Body of pancreas (tissue), 4 donors: ENCODE data around the gene PEPD.

Experiments
- CTCF ChIP-seq, 7 experiments: fragments of 450-650 bp in 4 of 7; fragments of 200-600 bp in 3 of 7; sonication (generic) in 3 of 7; IDR thresholded peaks; one replicate each; pipeline ENCODE4 v1.5.1; 2016 to 2019; ENCODE audit warnings: antibody characterized with exemption in 7 of 7
- POLR2A ChIP-seq, 3 donors: fragments of 450-650 bp; IDR thresholded peaks; one replicate each; pipeline ENCODE4 v1.6.1; 2016; ENCODE audit warnings: antibody characterized with exemption in 3 of 3, mild to moderate bottlenecking in 2 of 3

- TF ChIP-seq POLR2A (IDR thresholded peaks at IDR 0.05) = no peak
- no peak for TF ChIP-seq CTCF (IDR thresholded peaks at IDR 0.05)
Observed at GRCh38 chr19:33435706-33436359, 85.8 kb downstream of the PEPD start.
